Kidney epithelial cell (primary cell): ENCODE data around the gene ST8SIA5. TPM values are rescaled to one million over a fixed set of nuclear protein-coding genes. Genes with fewer than 3 reads are reported as not detected.

Experiments
- DNase-seq: peaks from one replicate; pipeline ENCODE4 v3.0.0-alpha.2; 2010; ENCODE audit warnings: low read depth
- H3K27me3 ChIP-seq: 2 replicates; pipeline ENCODE4 v1.6.0; 2011; ENCODE audit warnings: low read length; ENCODE audit not compliant: control insufficient read depth, insufficient read depth
- H3K36me3 ChIP-seq: 2 replicates; pipeline ENCODE4 v1.5.1; 2011; ENCODE audit warnings: low read length; ENCODE audit not compliant: control insufficient read depth, insufficient read depth
- H3K4me3 ChIP-seq: 2 replicates; pipeline ENCODE4 v1.5.1; 2011; ENCODE audit warnings: low read depth, mild to moderate bottlenecking, control low read depth, low read length
- CTCF ChIP-seq: IDR thresholded peaks from 2 replicates; pipeline ENCODE4 v1.5.1; 2011; ENCODE audit warnings: mild to moderate bottlenecking, moderate library complexity, low read length, control low read depth, inconsistent platforms; ENCODE audit not compliant: insufficient read depth, poor library complexity, severe bottlenecking
- total RNA-seq: library from RNA; depleted of rRNA; stranded (reverse); fragments of >200 nt; gene quantifications from 2 replicates; pipeline ENCODE4 v1.2.3, GENCODE V29; 2015

Gene ST8SIA5
- total RNA-seq, 1 donor from 2014 or later: under 0.01 TPM

- TF ChIP-seq CTCF: no peak
- Histone ChIP-seq H3K27me3 (no peaks in the 10 kb centered on the region), H3K36me3 (no peaks in the 10 kb centered on the region), H3K4me3 (no peak overlapping the region)
- DNase-seq: no peak
Measured at GRCh38 chr18:46772357-46772756, 15.5 kb upstream of the ST8SIA5 start.

- H3K36me3 ChIP-seq: no peaks in the 10 kb centered on the region
- no peaks in the 10 kb centered on the region for H3K27me3 ChIP-seq
- no peak overlapping the region for H3K4me3 ChIP-seq
- no peak for TF ChIP-seq CTCF
- DNase-seq: no peak
Measured at GRCh38 chr18:46771141-46771540, 14.3 kb upstream of the ST8SIA5 start.

DNA sequence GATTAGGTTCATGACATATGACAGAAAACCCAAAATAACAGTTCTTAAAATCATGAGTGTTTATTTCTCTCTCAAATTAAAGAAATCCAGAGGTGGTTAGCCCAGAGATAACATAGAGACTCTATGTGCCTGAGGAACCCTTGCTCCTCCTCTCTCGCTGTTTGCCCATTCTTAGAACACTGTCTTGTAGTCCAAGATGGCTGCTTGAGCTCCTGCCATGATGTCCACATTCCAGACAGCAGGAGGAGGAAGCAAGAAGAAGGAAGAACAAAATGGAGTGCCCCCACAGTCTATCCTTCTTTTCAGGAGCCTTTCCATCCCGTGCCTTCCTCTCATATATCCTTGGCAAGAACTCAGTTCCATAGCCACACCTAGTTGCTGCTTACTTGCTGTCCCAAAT, 13.9 kb upstream of the ST8SIA5 start:
- H3K27me3 ChIP-seq: no peaks in the 10 kb centered on the region
- H3K4me3 ChIP-seq: no peak overlapping the region
- TF ChIP-seq CTCF: no peak

DNA sequence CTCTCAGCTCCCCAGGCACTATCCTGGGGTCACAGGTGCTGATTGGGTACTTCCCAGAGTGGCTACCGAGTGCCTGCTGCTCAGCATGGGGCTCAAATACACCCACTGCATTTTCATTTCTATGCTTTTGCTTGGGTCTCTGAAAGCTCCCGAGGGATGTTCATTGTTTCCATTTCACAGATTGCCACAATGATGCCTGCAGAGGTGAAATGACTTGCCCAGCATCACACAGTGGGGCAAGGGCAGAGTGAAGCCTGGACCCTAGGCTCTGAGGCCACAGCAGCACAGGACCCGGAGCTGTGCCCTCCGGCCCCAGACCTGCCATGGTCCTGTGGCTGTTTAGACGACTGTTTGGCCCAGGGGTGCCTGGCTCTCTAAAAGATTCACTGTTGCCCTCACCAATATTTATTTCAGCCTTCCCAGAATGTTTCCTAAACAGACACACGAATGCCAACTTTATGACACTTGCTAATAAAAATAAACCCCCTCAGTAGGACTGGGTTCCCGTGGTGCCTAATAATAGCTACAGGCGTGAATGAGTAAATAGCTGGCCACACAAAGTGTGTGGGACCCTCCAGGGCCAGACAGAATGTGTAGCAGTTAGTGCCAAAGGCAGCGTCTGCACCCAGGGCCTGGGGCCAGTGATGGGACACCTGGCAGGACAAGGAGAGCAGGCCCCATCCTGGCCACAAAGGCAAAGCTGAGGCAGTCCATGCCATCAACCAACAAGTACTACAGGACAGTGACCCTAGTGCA, 11.5 kb upstream of the ST8SIA5 start:
- Histone ChIP-seq H3K27me3 (no peaks in the 10 kb centered on the region), H3K4me3 (no peak overlapping the region), H3K36me3 (no peaks in the 10 kb centered on the region)
- TF ChIP-seq CTCF: no peak
- DNase-seq: no peak

More for the DNA sequence above, 13.9 kb upstream of the ST8SIA5 start:
- no peak for DNase-seq
- H3K36me3 ChIP-seq: no peaks in the 10 kb centered on the region

- Histone ChIP-seq H3K36me3 (no peaks in the 10 kb centered on the region), H3K4me3 (no peak overlapping the region), H3K27me3 (peaks cover 2% of the 10 kb centered on the region)
- no peak for TF ChIP-seq CTCF
- DNase-seq: no peak
Measured at GRCh38 chr18:46767217-46767616, 10.4 kb upstream of the ST8SIA5 start.

GRCh38 chr18:46764586-46764985, 7.7 kb upstream of the ST8SIA5 start:
- TF ChIP-seq CTCF: no peak
- H3K27me3 ChIP-seq: peaks cover 8% of the 10 kb centered on the region
- no peak for DNase-seq
- H3K4me3 ChIP-seq: no peak overlapping the region
- no peaks in the 10 kb centered on the region for H3K36me3 ChIP-seq
